CD14-positive monocyte (primary cell): Measurements from ENCODE around the gene PSMC1. TPM values are rescaled to one million over a fixed set of nuclear protein-coding genes. Genes with fewer than 3 reads are reported as not detected.

Experiments used
- DNase-seq, 3 donors: peaks; one replicate each; pipeline ENCODE4 v3.0.0-alpha.2; 2011 to 2022
- H2AFZ ChIP-seq: 2 replicates; pipeline ENCODE4 v1.6.0; 2012; ENCODE audit warnings: mild to moderate bottlenecking, low read depth, low read length, inconsistent platforms; ENCODE audit not compliant: insufficient read depth, poor library complexity, severe bottlenecking
- H3K27ac ChIP-seq, 2 donors: 1 replicate in 1 of 2; 2 replicates in 1 of 2; pipeline ENCODE4 v1.5.1; 2012 to 2013; ENCODE audit warnings: low read length in 2 of 2, control low read depth in 1 of 2, inconsistent platforms in 1 of 2, low read depth in 1 of 2, mild to moderate bottlenecking in 1 of 2
- H3K27me3 ChIP-seq, 2 donors: one replicate each; pipeline versions ENCODE4 v1.6.0 to v1.6.1; 2011 to 2013; ENCODE audit warnings: low read length in 2 of 2; ENCODE audit not compliant: control insufficient read depth in 2 of 2, insufficient read depth in 2 of 2
- H3K36me3 ChIP-seq, 2 donors: replicated peaks in 1 of 2; 1 replicate in 1 of 2; 2 replicates in 1 of 2; pipeline versions ENCODE4 v1.5.1 to v1.6.1; 2012 to 2013; ENCODE audit warnings: low read length in 2 of 2, control low read depth in 1 of 2, inconsistent platforms in 1 of 2, mild to moderate bottlenecking in 1 of 2; ENCODE audit not compliant: insufficient read depth in 2 of 2, control insufficient read depth in 1 of 2
- H3K4me1 ChIP-seq, 2 donors: 1 replicate in 1 of 2; 2 replicates in 1 of 2; pipeline versions ENCODE4 v1.5.1 to v1.6.1; 2012 to 2013; ENCODE audit warnings: low read length in 2 of 2, control low read depth in 1 of 2, inconsistent platforms in 1 of 2, mild to moderate bottlenecking in 1 of 2, moderate library complexity in 1 of 2; ENCODE audit not compliant: insufficient read depth in 2 of 2, control insufficient read depth in 1 of 2
- H3K4me2 ChIP-seq: replicated peaks from 2 replicates; pipeline ENCODE3; 2012; ENCODE audit warnings: low read length, moderate library complexity, mild to moderate bottlenecking; ENCODE audit not compliant: poor library complexity, severe bottlenecking; ENCODE audit errors: extremely low read depth
- H3K4me3 ChIP-seq, 3 experiments: fragments of 200-600 bp in 1 of 3; sonication (generic) in 1 of 3; replicated peaks in 1 of 3; 1 replicate in 2 of 3; 2 replicates in 1 of 3; pipeline ENCODE4 v1.5.1; 2011 to 2013; ENCODE audit warnings: low read length in 3 of 3, mild to moderate bottlenecking in 3 of 3, control low read depth in 2 of 3, low read depth in 2 of 3, inconsistent platforms in 1 of 3, moderate library complexity in 1 of 3
- H3K79me2 ChIP-seq: 2 replicates; pipeline ENCODE4 v1.6.0; 2012; ENCODE audit warnings: mild to moderate bottlenecking, control low read depth, inconsistent platforms, low read length, moderate library complexity; ENCODE audit not compliant: insufficient read depth
- H3K9ac ChIP-seq: 2 replicates; pipeline ENCODE4 v1.6.0; 2017; ENCODE audit warnings: low read length, mild to moderate bottlenecking; ENCODE audit not compliant: insufficient read depth, poor library complexity, severe bottlenecking
- H3K9me3 ChIP-seq, 2 donors: replicated peaks in 1 of 2; 1 replicate in 1 of 2; 2 replicates in 1 of 2; pipeline versions ENCODE4 v1.5.1 to v1.6.1; 2012 to 2013; ENCODE audit warnings: low read length in 2 of 2, control low read depth in 1 of 2; ENCODE audit not compliant: control insufficient read depth in 1 of 2, insufficient read depth in 1 of 2
- H4K20me1 ChIP-seq: 2 replicates; pipeline ENCODE4 v1.6.0; 2012; ENCODE audit warnings: mild to moderate bottlenecking, low read length, control low read depth, moderate library complexity; ENCODE audit not compliant: insufficient read depth
- H3K27ac Mint-ChIP-seq, 7 donors: one replicate each; pipeline ENCODE4 v1.8.0; 2020; ENCODE audit warnings: mild to moderate bottlenecking in 7 of 7, mixed read lengths in 7 of 7, moderate library complexity in 6 of 7, inconsistent platforms in 2 of 7
- H3K27me3 Mint-ChIP-seq, 3 donors: one replicate each; pipeline ENCODE4 v1.8.0; 2021 to 2022; ENCODE audit warnings: low read depth in 3 of 3, mild to moderate bottlenecking in 3 of 3, mixed read lengths in 3 of 3, moderate library complexity in 3 of 3, inconsistent platforms in 1 of 3
- H3K36me3 Mint-ChIP-seq, 2 donors: one replicate each; pipeline ENCODE4 v1.8.0; 2020; ENCODE audit warnings: mixed read lengths in 2 of 2, inconsistent platforms in 1 of 2, mild to moderate bottlenecking in 1 of 2
- H3K4me1 Mint-ChIP-seq: one replicate; pipeline ENCODE4 v1.8.0; 2020; ENCODE audit warnings: mild to moderate bottlenecking, mixed read lengths
- H3K4me3 Mint-ChIP-seq, 2 donors: one replicate each; pipeline ENCODE4 v1.8.0; 2020; ENCODE audit warnings: mild to moderate bottlenecking in 2 of 2, mixed read lengths in 2 of 2, moderate library complexity in 1 of 2
- H3K9me3 Mint-ChIP-seq, 7 donors: one replicate each; pipeline ENCODE4 v1.8.0; 2020 to 2022; ENCODE audit warnings: mixed read lengths in 7 of 7, mild to moderate bottlenecking in 6 of 7, moderate library complexity in 6 of 7, inconsistent platforms in 2 of 7
- CTCF ChIP-seq: fragments of 200-600 bp; IDR thresholded peaks from one replicate; pipeline ENCODE4 v1.8.0; 2022; ENCODE audit warnings: antibody characterized with exemption, mild to moderate bottlenecking
- WGBS: methylation state at CpG from one replicate; pipeline ENCODE4 v1.1.5; 2013; ENCODE audit warnings: missing lambda C conversion rate; ENCODE audit not compliant: insufficient coverage; 5-methylcytosine and 5-hydroxymethylcytosine counted together
- intact Hi-C, 2 donors: fragments of 100-400 bp; cut with micrococcal nuclease; formaldehyde crosslinking; loops; one replicate each; pipeline versions ENCODE4 v1.15.0 to v1.15.1; 2023
- polyA plus RNA-seq, 3 donors: library from polyadenylated mRNA; depleted of rRNA in 1 of 3; unstranded in 2 of 3; stranded (reverse) in 1 of 3; fragments of 300-500 nt in 2 of 3; fragments of >200 nt in 1 of 3; fragmentation: Illumina TruSeq in 2 of 3; gene quantifications; 1 replicate in 2 of 3; 2 replicates in 1 of 3; pipeline ENCODE4 v1.2.3, GENCODE V29; 2012 to 2021

PSMC1 gene
- polyA plus RNA-seq, 3 donors, result 53.4 to 158 (median 128) TPM

- Histone ChIP-seq H3K27ac (peak overlapping the region; percentile 31 to 94), H3K36me3 (peaks cover 24 to 40% of the 10 kb centered on the region in 2 donors), H3K79me2 (peaks cover 12% of the 10 kb centered on the region), H2AFZ (no peak overlapping the region), H3K9ac (no peak overlapping the region), H3K4me1 (peaks cover 54 to 58% of the 10 kb centered on the region in 2 donors), H3K4me2 (peak overlapping the region; percentile 52), H3K27me3 (no peaks in the 10 kb centered on the region), H3K9me3 (no peaks in the 10 kb centered on the region), H4K20me1 (no peaks in the 10 kb centered on the region), H3K4me3 (peak overlapping the region in 1 of 3 experiments; percentile 37)
- H3K27ac Mint-ChIP-seq, result peak overlapping the region; percentile 91 to 96 (median 94)
- no peaks in the 10 kb centered on the region for H3K9me3 Mint-ChIP-seq
- TF ChIP-seq CTCF, result no peak
- DNase-seq, result peak; percentile 69 to 80 (median 73)
- H3K36me3 Mint-ChIP-seq, result peaks cover 40 to 44% of the 10 kb centered on the region in 2 donors
- peaks cover 52% of the 10 kb centered on the region for H3K4me1 Mint-ChIP-seq
- intact Hi-C loops, result loop anchor here in 1 of 2 donors (10.0 kb wide), 1 partner anchor 454 kb away; no protein-coding TSS in a partner anchor
- no CpG with 5 or more reads among the region's 2 CpGs for WGBS
- peaks cover 0 to 3% (median 0%) of the 10 kb centered on the region in 3 donors for H3K27me3 Mint-ChIP-seq
- H3K4me3 Mint-ChIP-seq, result no peak overlapping the region
Observed at GRCh38 chr14:90300611-90301047, 44.3 kb downstream of the PSMC1 start.

- Histone ChIP-seq H3K9ac (no peak overlapping the region), H3K27me3 (no peaks in the 10 kb centered on the region), H4K20me1 (no peaks in the 10 kb centered on the region), H3K27ac (peak overlapping the region; percentile 31 to 69), H3K9me3 (no peaks in the 10 kb centered on the region), H3K4me3 (no peak overlapping the region), H3K4me2 (no peak overlapping the region), H2AFZ (no peak overlapping the region), H3K36me3 (peaks cover 25 to 45% of the 10 kb centered on the region in 2 donors), H3K79me2 (peaks cover 12% of the 10 kb centered on the region), H3K4me1 (peaks cover 49 to 53% of the 10 kb centered on the region in 2 donors)
- Mint-ChIP-seq H3K4me1 (peaks cover 50% of the 10 kb centered on the region), H3K27ac (peak overlapping the region; percentile 82 to 96 (median 91)), H3K9me3 (no peaks in the 10 kb centered on the region), H3K4me3 (no peak overlapping the region), H3K27me3 (peaks cover 0 to 3% (median 0%) of the 10 kb centered on the region in 3 donors), H3K36me3 (peaks cover 43 to 48% of the 10 kb centered on the region in 2 donors)
- intact Hi-C loops, result loop anchor here in 1 of 2 donors (10.0 kb wide), 1 partner anchor 454 kb away; no protein-coding TSS in a partner anchor
- DNase-seq, result no peak
- no CpG with 5 or more reads among the region's 6 CpGs for WGBS
- no peak for TF ChIP-seq CTCF
Observed at GRCh38 chr14:90301122-90301521, 44.8 kb downstream of the PSMC1 start.
